OCI-LY3 (cell line): ENCODE results near the gene GSTA2.
"Not testable (repeated sequence)": the region's sequence is repeated elsewhere in the genome, so short reads cannot be mapped to it uniquely, and the experiment has no call there.

Source experiments
- CTCF ChIP-seq: fragments of 200-600, 300-600 bp; sonication (generic); IDR thresholded peaks from 2 replicates; pipeline ENCODE4 v1.5.1; 2014; ENCODE audit warnings: antibody characterized with exemption, low read length, low read depth
- EZH2phosphoT487 ChIP-seq: fragments of 200-600 bp; shearing (Covaris generic); IDR thresholded peaks from 2 replicates; pipeline ENCODE4 v1.6.1; 2018; ENCODE audit warnings: antibody characterized with exemption, mixed run types, low read depth

GRCh38 chr6:52803668-52804255, 40.5 kb upstream of the GSTA2 start, which contains the start of gene GSTA1:
- TF ChIP-seq CTCF, EZH2phosphoT487: not testable (repeated sequence)
